ENCODE data around the gene THOC7.

The THOC7 gene

DNA sequence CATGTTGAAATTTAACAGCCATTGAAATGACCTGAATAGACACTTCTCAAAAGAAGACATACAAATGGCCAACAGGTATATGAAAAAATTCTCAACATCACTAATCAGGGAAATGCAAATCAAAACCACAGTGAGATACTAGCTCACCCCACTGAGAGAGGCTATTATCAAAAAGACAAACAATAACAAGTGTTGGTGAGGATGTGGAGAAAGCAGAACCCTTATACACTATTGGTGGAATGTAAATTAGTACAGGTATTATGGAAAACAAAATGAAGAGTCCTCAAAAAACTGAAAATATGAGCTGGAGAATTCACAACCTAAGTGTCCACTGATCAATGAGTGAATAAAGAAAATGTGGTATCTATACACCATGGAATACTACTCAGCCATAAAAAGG, 21.5 kb downstream of the THOC7 start:
- DNase-seq (ENCODE audit: low read depth): no peak

DNA sequence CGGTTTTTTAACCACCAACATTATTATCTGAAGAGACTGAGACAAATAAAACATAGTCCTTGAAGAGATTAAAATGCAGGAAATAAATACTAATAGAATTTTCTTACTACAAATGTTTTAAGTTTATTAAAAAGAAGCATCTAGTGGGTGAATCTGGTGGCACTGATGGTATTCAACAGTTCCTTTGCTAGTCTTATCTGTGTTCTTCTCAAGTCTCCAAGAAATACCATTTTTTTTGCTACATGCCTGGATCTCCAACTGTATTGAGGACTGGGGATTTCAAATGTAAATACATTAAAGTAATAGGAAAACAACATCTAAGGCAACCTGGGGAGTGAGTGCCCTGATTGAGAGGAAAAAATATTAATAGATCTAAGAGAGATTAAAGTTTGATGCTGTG, 21.9 kb downstream of the THOC7 start:
- no peak for DNase-seq (ENCODE audit: low read depth)

DNA sequence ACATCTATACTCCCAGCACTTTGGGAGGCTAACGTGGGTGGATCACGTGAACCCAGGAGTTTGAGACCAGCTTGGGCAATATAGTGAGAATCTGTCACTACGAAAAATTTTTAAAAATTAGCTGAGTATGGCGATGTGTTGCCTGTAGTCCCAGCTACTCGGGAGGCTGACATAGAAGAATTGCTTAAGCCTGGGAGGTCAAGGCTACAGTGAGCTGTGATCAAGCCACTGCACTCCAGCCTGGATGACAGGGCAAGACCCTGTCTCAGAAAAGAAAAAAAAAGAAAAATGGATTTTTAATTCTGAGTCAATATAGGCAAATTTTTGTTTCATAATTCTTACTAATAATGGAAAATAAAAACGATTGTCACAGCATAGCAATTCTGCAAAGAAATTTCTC, 31.2 kb downstream of the THOC7 start:
- DNase-seq (ENCODE audit: low read depth): no peak

DNA sequence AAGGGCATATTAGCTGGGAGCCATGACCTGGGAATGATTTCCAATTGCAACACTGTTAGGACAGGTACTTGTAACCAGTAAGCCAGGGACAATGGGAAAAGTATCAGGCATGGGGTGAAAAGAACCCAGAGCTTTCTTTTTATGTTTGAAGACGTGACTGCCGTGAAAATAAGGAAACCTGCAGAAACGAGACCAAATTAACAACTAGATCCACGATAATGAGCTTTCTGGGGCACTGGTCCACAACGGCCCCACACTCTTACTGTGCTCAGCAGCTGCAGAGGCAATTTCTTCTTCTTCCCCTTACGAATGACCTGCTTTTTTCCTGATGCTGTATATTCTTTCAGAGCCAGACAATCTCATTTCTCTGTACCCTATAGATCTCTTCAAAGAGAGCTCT, 33.1 kb downstream of the THOC7 start:
- no peak for DNase-seq (ENCODE audit: low read depth)

DNA sequence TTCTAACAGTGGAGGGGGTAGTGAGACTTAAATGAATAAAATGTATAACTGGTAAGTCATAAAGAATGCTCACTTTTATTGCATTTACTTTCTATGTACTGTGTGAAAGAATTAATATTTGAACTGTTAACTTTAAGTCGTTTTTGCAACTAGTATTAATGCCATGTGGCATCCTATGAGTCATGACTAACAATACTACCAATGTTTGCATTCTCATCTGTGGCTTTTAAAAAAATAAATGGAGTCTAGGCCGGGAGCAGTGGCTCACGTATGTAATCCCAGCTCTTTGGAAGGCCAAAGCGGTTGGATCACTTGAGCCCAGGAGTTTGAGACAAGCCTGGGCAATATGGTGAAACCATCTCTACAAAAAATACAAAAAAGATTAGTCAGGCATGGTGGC, 39.3 kb downstream of the THOC7 start:
- no peak for DNase-seq (ENCODE audit: low read depth)

DNA sequence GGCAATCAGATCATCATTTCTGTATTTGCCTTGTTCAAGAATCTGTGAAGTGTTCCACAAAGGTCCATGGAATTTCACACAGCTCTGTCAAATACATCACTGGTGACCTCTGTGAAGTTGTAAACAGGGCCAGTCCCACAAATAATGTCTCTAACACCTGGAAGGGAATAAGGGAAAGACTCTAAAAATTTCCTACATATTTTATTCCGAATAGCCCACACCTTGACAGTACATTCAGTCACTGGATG, 44.5 kb downstream of the THOC7 start, which contains the start of gene C3orf49:
Gene C3orf49, plus strand, starts transcription at position 149 of the 248 bp plus-strand sequence. CDS start 173 bp downstream, outside the sequence.
- DNase-seq (ENCODE audit: low read depth): no peak

DNA sequence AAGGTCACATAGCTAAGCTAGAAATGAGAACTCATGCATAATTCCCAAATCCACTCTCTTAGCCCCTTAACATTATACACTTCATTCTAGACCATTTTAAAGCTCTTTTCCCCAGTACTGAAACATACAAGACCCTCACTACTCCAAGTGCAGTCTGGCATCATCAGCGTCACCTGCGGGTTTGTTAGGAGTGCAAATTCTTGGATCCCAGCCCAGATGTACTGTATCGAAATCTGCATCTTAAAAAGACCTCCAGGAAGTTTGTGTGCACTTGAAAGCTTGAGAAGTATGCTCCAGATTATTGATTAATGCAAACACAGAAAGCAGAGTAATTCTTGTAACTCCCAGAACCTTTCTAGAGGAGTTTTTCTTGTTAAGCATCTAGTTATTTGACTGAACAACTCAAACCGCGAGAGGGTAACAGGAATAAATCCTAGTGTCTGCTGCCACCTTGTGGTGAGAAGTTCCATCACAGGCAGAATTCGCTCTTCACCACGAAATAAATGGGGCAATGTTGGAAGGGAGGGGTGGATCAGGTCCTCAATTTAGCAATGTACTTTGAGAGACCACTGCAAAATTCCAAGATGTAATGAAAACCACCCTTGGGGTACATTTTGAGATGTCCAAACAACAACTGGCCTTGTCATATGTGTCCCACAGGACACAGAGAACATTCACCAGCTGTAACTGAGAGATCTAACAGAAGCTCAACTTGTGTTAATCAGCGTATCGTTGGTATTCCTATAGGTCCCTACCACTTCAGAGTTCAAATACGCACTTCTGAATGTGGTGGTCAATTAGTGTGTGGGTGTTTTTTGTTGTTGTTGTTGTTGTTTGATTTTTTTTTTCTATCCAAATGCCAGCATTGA, 45.1 kb downstream of the THOC7 start:
- peak; percentile 41 for DNase-seq (ENCODE audit: low read depth)

DNA sequence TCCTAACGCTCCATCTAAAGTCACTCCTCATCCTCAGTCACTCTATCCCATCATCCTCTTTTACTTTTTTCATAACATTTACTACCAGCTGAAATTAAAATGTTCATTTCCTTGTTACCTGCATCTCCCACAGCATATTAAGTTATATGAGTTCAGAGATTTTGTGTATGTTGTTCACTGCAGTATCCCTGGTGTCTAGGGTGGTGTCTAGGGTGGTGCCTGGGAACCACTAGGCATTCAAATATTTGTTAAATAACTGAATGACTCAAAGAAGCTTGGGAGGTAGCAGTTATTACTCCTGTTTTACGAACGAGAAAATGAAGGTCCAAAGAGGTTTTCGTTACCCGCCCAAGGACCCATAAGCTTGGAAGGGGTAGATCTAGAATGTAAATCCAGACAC, 46.4 kb downstream of the THOC7 start:
- no peak for DNase-seq (ENCODE audit: low read depth)

DNA sequence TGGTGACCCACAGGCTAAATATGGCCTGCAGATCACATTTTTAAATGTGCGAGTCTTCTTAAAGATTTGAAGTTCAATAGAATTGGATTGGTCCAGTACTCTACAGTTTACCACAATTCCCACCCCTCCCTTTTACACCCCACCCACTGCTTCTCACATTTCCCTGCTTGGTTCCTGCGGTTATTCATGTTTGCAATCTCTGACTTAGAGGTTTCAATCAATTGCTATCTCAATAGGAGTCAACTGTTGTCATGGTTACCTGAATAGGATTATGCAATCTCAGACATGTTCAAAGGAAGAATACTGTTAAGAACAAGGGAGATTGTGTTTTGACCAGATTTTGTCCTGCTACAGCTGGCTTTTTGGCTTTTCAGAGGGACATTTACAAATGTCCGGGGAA, 49.4 kb downstream of the THOC7 start:
- DNase-seq (ENCODE audit: low read depth): no peak

DNA sequence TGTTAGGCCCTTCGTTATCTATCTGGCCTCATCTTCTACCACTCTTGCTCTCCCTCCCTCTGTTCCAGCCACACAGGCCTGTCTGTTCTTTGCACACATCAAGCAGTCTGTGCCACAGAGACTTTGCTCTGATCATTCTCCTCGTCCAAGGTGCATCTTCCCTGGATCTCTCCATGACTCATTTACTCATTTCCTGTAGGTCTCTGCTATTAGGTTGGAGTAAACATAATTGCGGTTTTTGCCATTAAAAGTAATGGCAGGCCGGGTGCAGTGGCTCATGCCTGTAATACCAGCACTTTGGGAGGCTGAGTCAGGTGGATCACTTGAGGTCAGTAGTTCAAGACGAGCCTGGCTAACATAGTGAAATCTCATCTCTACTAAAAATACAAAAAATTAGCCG, 54.0 kb downstream of the THOC7 start:
- DNase-seq (ENCODE audit: low read depth): no peak

DNA sequence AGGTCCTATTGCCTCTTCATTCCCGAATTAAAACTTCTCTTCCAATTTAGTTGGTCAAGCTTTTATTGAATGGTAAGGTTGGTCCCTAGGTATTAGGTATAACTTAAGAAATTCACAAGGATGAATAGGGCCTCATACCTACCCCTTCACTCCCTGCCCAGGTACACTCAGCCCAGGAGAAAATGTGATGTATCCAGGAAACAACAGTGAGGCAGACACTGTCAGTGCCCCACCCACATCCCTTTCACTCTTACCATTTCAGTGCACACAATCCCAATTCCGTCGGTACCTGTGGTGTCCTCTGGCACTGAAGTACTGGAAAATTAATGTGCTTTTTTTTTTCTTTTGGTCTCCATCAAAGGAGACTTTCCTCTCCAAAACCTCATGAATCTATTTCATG, 55.0 kb downstream of the THOC7 start:
- DNase-seq (ENCODE audit: low read depth): no peak

DNA sequence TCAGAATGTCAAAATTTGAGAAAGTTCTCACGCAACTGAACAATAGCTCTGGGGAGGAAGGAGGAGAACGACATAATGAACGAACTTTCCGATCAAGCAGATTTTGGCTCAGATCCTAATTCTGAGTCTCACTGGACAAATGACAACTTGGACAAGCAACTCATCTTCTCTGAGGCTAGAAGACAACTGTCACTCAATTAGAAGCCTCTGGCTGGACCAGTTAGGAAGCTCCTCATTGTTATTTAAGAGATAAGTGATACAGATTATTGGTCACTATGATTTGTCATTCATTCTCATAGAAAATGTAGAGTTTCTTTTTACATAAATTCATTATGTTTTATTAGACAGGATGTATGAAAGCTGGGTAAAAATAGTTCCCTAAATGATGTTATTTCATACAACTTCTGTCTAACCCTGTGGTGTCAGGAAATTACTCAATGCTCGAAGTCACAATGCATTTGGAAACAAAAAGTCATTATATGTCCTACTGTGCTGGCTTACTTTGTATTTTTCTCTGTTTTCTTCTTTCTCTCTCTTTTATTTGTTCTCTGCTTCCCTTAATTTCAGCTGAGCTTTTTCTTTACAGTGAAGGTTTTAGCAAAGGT, 55.5 kb downstream of the THOC7 start:
- no peak for DNase-seq (ENCODE audit: low read depth)

DNA sequence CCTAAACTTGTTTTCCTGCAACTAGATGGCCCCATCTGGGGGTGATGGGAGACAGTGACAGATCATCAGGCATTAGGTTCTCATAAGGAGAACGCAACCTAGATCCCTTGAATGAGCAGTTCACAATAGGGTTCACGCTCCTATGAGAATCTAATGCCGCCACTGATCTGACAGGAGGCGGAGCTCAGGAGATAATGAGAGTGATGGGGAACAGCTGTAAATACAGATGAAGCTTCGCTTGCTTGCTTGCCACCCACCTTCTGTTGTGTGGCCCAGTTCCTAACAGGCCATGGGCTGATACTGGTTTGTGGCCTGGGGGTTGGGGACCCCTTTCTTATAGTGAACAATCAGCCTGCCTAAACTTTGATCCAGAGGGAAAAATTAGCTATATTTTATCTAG, 59.7 kb downstream of the THOC7 start:
- DNase-seq (ENCODE audit: low read depth): no peak

DNA sequence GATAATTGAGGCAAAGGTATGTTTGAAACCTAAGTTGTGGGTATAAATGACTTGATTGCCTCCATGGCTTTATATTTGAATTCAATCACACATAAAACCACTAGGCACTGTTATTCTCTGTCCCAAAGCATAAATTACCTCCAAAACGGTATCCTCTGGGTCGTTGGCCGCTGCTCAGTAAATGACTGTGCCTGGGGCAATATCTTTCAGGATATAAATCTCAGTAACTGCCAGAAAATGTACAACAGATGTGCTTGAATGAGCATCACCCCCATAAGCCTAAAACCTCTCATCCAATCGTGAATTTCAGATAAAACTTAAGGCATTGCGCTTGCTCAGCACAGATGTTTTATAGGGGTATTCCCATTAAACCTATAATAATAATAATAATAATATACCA, 63.5 kb downstream of the THOC7 start:
- no peak for DNase-seq (ENCODE audit: low read depth)

DNA sequence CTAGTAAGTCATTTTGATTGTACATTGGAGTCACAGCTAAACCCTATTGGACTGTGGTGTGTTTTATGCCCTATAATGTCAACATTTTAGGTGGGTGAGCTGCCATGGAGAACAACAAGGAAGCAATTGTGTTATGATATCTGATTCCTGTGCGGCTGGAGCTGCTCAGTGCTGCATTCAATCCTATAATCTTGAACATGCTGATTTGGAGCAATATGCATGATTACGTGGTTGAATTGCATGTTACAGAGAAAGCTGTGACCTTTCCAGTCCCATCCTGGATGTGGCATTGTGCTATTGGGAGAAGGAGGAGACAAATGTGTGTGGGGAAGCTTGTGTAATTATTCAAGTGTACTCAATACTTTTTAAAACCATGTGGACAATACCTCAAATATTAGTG, 64.7 kb downstream of the THOC7 start:
- no peak for DNase-seq (ENCODE audit: low read depth)

DNA sequence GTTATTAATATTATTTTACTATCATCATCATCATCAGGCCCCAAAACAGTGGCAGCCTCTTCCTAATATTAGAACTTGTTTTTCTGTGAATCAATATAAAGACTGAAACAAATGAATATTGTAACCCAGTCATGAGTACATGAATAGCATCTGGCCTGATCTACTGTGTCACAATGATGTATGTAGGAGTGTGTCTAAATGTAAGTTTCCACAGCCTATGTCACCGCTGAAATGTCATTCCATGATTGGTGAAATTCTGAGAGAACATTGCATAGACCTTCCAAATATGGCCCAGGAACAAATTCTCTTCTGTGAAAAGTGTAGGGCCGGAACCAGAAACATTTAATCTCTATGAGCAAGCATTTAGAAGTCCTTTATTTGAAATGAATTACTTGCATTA, 65.1 kb downstream of the THOC7 start:
- no peak for DNase-seq (ENCODE audit: low read depth)

DNA sequence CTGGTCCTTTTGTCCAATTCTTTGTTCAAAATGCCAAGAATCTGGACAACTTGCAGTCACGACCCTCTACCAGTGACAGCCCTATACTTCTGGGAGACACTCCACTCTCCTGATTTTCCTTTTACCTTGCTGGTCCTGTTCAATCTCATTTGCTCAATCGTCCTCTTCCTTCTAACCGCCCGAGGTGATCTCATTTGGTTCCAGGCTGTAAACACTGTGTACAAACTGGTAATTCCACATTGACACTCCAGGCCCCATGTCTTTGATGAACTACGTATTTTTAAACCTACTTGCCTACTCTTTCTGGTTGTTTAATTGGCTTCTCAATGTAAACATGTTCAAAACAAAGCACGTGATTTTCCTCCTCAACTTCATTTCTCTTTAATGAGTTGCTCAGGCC, 68.2 kb downstream of the THOC7 start:
- no peak for DNase-seq (ENCODE audit: low read depth)

DNA sequence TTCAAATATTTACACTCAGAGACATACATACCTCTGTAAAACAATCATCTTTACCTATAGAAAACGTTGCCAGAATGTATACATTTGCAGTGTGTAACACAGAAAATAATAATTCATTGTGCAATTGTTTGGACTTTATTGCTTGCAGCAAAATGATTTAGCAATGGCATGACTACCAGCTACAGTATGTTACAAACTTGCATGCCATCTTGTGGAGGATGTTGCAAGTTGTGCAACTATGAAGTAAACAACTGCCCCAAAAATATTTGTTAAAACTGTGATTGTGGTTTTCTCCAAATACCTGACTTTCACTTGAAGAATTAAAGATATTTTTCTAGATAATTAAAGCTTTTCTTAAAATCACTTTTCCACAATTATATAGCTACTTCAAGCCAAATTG, 71.6 kb downstream of the THOC7 start:
- DNase-seq (ENCODE audit: low read depth): no peak

Data from activated T-cell treated with anti-CD3 and anti-CD28 coated beads for 48 hours (primary cell).